CD4-positive, alpha-beta T cell (primary cell): ENCODE data around the gene TSPO2. TPM values are rescaled to one million over a fixed set of nuclear protein-coding genes. Genes with fewer than 3 reads are reported as not detected.

Source experiments
- ATAC-seq: fragments of 200-7000 bp; cut with Tn5 transposase; one replicate; pipeline ENCODE4 v1.10.0; 2022; ENCODE audit warnings: mild to moderate bottlenecking; ENCODE audit not compliant: poor library complexity
- CTCF ChIA-PET: fragments of 350-600 bp; sonication (Branson Sonifier 250); formaldehyde crosslinking; loops from one replicate; lab custom pipeline; 2021; ENCODE audit warnings: antibody characterized with exemption, inconsistent platforms; lab: Charles Lee
- POLR2A ChIA-PET: fragments of 350-600 bp; sonication (Branson Sonifier 250); formaldehyde crosslinking; loops from one replicate; lab custom pipeline; 2021; ENCODE audit warnings: antibody characterized with exemption, inconsistent platforms; lab: Charles Lee
- DNase-seq, 14 experiments: peaks; one replicate each; pipeline ENCODE4 v3.0.0-alpha.2; 2013 to 2020; ENCODE audit warnings: mixed read lengths in 2 of 14
- H3K27ac ChIP-seq, 2 donors: one replicate each; pipeline versions ENCODE4 v1.5.1 to v1.7.0; 2013; ENCODE audit warnings: low read length in 2 of 2, low read depth in 1 of 2, mild to moderate bottlenecking in 1 of 2
- H3K27me3 ChIP-seq, 2 experiments: 1 replicate in 1 of 2; 2 replicates in 1 of 2; pipeline versions ENCODE4 v1.6.1 to v1.7.0; 2013; ENCODE audit warnings: low read length in 2 of 2, control low read depth in 1 of 2, mild to moderate bottlenecking in 1 of 2, moderate library complexity in 1 of 2; ENCODE audit not compliant: insufficient read depth in 2 of 2, control insufficient read depth in 1 of 2
- H3K36me3 ChIP-seq: one replicate; pipeline ENCODE4 v1.6.1; 2013; ENCODE audit warnings: low read length, control low read depth; ENCODE audit not compliant: insufficient read depth
- H3K4me1 ChIP-seq: one replicate; pipeline ENCODE4 v1.6.1; 2013; ENCODE audit warnings: low read length, control low read depth; ENCODE audit not compliant: insufficient read depth
- H3K4me3 ChIP-seq: one replicate; pipeline ENCODE4 v1.5.1; 2013; ENCODE audit warnings: mild to moderate bottlenecking, low read length, moderate library complexity
- H3K9me3 ChIP-seq, 2 experiments: 1 replicate in 1 of 2; 2 replicates in 1 of 2; pipeline versions ENCODE4 v1.6.1 to v1.7.0; 2013; ENCODE audit warnings: low read length in 2 of 2, mild to moderate bottlenecking in 2 of 2, control low read depth in 1 of 2, moderate library complexity in 1 of 2; ENCODE audit not compliant: control insufficient read depth in 1 of 2, insufficient read depth in 1 of 2
- H3K27ac Mint-ChIP-seq: one replicate; pipeline ENCODE4 v1.8.0; 2020; ENCODE audit warnings: mixed read lengths
- H3K27me3 Mint-ChIP-seq: one replicate; pipeline ENCODE4 v1.8.0; 2021; ENCODE audit warnings: mixed read lengths
- H3K36me3 Mint-ChIP-seq: one replicate; pipeline ENCODE4 v1.8.0; 2021; ENCODE audit warnings: low read depth, mixed read lengths
- H3K4me1 Mint-ChIP-seq: one replicate; pipeline ENCODE4 v1.8.0; 2021; ENCODE audit warnings: low read depth, mixed read lengths
- H3K4me3 Mint-ChIP-seq: one replicate; pipeline ENCODE4 v1.8.0; 2020; ENCODE audit warnings: mild to moderate bottlenecking, mixed read lengths
- H3K9me3 Mint-ChIP-seq: one replicate; pipeline ENCODE4 v1.8.0; 2020; ENCODE audit warnings: mixed read lengths
- CTCF ChIP-seq: fragments of 200-600 bp; IDR thresholded peaks from one replicate; pipeline ENCODE4 v1.8.0; 2022; ENCODE audit warnings: antibody characterized with exemption, mild to moderate bottlenecking
- intact Hi-C, 2 experiments: fragments of 100-400 bp; cut with DNase I in 1 of 2; cut with micrococcal nuclease in 1 of 2; formaldehyde crosslinking; loops; one replicate each; pipeline versions ENCODE4 v1.15.1 to v1.9.0; 2023 to 2025; cut with DNase I, micrococcal nuclease
- total RNA-seq, 174 experiments: library from RNA in 2 of 174; stranded (reverse) in 2 of 174; gene quantifications; one replicate each; pipeline ENCODE4 v1.2.3 and lab custom pipeline; 2021 to 2026

Gene TSPO2
- total RNA-seq, 2 experiments from 2014 or later, result not detected

GRCh38 chr6:41073203-41073967, 31.1 kb downstream of the TSPO2 start:
- Histone ChIP-seq H3K36me3 (peaks cover 18% of the 10 kb centered on the region), H3K9me3 (no peaks in the 10 kb centered on the region), H3K27me3 (no peaks in the 10 kb centered on the region), H3K4me1 (peaks cover 23% of the 10 kb centered on the region), H3K27ac (peak overlapping the region; percentile 95 to 96), H3K4me3 (peak overlapping the region; percentile 70)
- intact Hi-C loops, result loop anchor here (5.0 to 10.0 kb wide), 5 partner anchors 109 to 1959 kb away; partner anchors contain the start of genes FOXP4 (in 1 of the 2) and SAYSD1 (in 1 of the 2)
- no peaks in the 10 kb centered on the region for H3K27me3 Mint-ChIP-seq
- peak overlapping the region; percentile 88 for H3K27ac Mint-ChIP-seq
- peaks cover 54% of the 10 kb centered on the region for H3K4me1 Mint-ChIP-seq
- ChIA-PET POLR2A (interaction anchor here (0.8 to 2.7 kb wide), 6 partner anchors 9 to 127 kb away, joined by 3 to 25 read pairs (median 6); partner anchors contain the start of genes APOBEC2 and TREML2), CTCF (interaction anchor here (0.9 to 1.3 kb wide), 2 partner anchors 15 to 45 kb away, joined by 3 to 4 read pairs; no protein-coding TSS in a partner anchor)
- no peaks in the 10 kb centered on the region for H3K9me3 Mint-ChIP-seq
- peak; percentile 65 to 91 (median 75) for DNase-seq
- peak; percentile 4 for ATAC-seq
- H3K36me3 Mint-ChIP-seq, result peaks cover 41% of the 10 kb centered on the region
- peak; percentile 33 for TF ChIP-seq CTCF
- H3K4me3 Mint-ChIP-seq, result peak overlapping the region; percentile 93

GRCh38 chr6:41073968-41074691, 31.9 kb downstream of the TSPO2 start:
- DNase-seq, result peak in 3 of 14 experiments; percentile 49 to 68 (median 67)
- no peak for TF ChIP-seq CTCF
- ChIA-PET CTCF (interaction anchor here (1.7 kb wide), 1 partner anchor 46 kb away, joined by 4 read pairs; no protein-coding TSS in a partner anchor), POLR2A (no interaction called here)
- intact Hi-C loops, result loop anchor here (5.0 to 10.0 kb wide), 5 partner anchors 108 to 1959 kb away; partner anchors contain the start of genes FOXP4 (in 1 of the 2) and SAYSD1 (in 1 of the 2)
- H3K27me3 Mint-ChIP-seq, result no peaks in the 10 kb centered on the region
- peaks cover 60% of the 10 kb centered on the region for H3K4me1 Mint-ChIP-seq
- Histone ChIP-seq H3K36me3 (peaks cover 18% of the 10 kb centered on the region), H3K27ac (peak overlapping the region; percentile 89 to 95), H3K9me3 (no peaks in the 10 kb centered on the region), H3K4me1 (peaks cover 23% of the 10 kb centered on the region), H3K27me3 (no peaks in the 10 kb centered on the region), H3K4me3 (peak overlapping the region; percentile 70)
- H3K9me3 Mint-ChIP-seq, result no peaks in the 10 kb centered on the region
- ATAC-seq, result no peak
- H3K27ac Mint-ChIP-seq, result peak overlapping the region; percentile 88
- peaks cover 40% of the 10 kb centered on the region for H3K36me3 Mint-ChIP-seq
- peak overlapping the region; percentile 93 for H3K4me3 Mint-ChIP-seq

- H3K27me3 ChIP-seq, result no peaks in the 10 kb centered on the region
- peak overlapping the region; percentile 70 for H3K4me3 ChIP-seq
- ChIA-PET CTCF (interaction anchor here (1.7 to 2.0 kb wide), 2 partner anchors 47 to 107 kb away, joined by 4 read pairs; no protein-coding TSS in a partner anchor), POLR2A (no interaction called here)
- ATAC-seq, result no peak
- Mint-ChIP-seq H3K9me3 (no peaks in the 10 kb centered on the region), H3K4me1 (peaks cover 66% of the 10 kb centered on the region), H3K27me3 (no peaks in the 10 kb centered on the region), H3K36me3 (peaks cover 41% of the 10 kb centered on the region), H3K27ac (peak overlapping the region; percentile 88), H3K4me3 (peak overlapping the region; percentile 93)
- peaks cover 25% of the 10 kb centered on the region for H3K4me1 ChIP-seq
- no peaks in the 10 kb centered on the region for H3K9me3 ChIP-seq
- intact Hi-C loops, result loop anchor here (5.0 to 10.0 kb wide), 5 partner anchors 107 to 1960 kb away; partner anchors contain the start of genes FOXP4 (in 1 of the 2) and SAYSD1 (in 1 of the 2)
- peaks cover 19% of the 10 kb centered on the region for H3K36me3 ChIP-seq
- H3K27ac ChIP-seq, result peak overlapping the region; percentile 89 to 95
- no peak for DNase-seq
- no peak for TF ChIP-seq CTCF
Measured at GRCh38 chr6:41074692-41075436, 32.6 kb downstream of the TSPO2 start.
